Adipose tissue (tissue), 3 donors: Measurements from ENCODE around the gene SIX5. TPM values are rescaled to one million over a fixed set of nuclear protein-coding genes. Genes with fewer than 3 reads are reported as not detected.
"Not testable (repeated sequence)": the region's sequence is repeated elsewhere in the genome, so short reads cannot be mapped to it uniquely, and the experiment has no call there.

ENCODE experiments used
- H3K27ac ChIP-seq: one replicate; pipeline ENCODE4 v1.5.1; 2013; ENCODE audit warnings: low read depth, low read length
- WGBS, 3 donors: extraction: QIAGEN DNeasy Blood & Tissue Kit; methylation state at CpG; one replicate each; pipeline ENCODE4 v1.1.7; 2013; 5-methylcytosine and 5-hydroxymethylcytosine counted together
- polyA plus RNA-seq, 3 donors: library from polyadenylated mRNA; stranded (reverse); fragments of 200-250 nt; gene quantifications; one replicate each; pipeline ENCODE4 v1.2.3, GENCODE V29; 2013
- donor health status: healthy with polysubstance abuse.
- donor health status: Bipolar disorder and iron deficiency.
- donor health status: healthy.

SIX5 gene
- polyA plus RNA-seq, 3 donors = 19.7 to 33.3 (median 23.3) TPM

DNA sequence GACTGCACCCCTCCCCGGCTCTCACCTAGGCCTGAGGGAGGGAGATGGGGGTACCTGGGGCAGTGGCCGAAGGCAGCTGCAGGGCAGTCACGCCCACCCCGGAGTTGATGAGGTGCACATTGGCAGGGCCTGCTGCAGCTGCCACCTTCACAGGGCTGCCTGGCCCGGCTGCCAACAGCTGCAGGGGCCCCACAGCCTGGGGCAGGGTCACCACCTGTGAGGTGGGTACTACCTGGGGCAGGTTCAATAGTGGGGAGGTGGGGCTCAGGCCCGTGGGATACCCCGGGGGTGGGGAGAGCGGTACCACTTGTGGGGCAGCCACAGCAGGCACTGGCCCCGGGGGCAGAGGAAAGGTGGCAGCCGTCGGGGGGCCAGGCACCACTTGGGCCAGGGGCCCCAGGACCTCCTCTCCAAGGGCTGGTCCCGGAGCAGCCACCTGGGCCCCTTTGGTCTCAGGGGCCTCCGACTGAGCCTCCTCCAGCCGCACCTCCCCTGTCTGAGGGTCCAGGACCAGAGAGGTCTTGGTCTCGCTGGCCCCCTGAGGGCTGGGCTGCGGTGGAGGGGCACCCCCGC, 2.7 kb downstream of the SIX5 start:
- 42 to 74% (median 61%) methylated on average over 13 to 17 of the region's 17 CpGs for WGBS, 3 donors
- H3K27ac ChIP-seq = peak overlapping the region; percentile 73

DNA sequence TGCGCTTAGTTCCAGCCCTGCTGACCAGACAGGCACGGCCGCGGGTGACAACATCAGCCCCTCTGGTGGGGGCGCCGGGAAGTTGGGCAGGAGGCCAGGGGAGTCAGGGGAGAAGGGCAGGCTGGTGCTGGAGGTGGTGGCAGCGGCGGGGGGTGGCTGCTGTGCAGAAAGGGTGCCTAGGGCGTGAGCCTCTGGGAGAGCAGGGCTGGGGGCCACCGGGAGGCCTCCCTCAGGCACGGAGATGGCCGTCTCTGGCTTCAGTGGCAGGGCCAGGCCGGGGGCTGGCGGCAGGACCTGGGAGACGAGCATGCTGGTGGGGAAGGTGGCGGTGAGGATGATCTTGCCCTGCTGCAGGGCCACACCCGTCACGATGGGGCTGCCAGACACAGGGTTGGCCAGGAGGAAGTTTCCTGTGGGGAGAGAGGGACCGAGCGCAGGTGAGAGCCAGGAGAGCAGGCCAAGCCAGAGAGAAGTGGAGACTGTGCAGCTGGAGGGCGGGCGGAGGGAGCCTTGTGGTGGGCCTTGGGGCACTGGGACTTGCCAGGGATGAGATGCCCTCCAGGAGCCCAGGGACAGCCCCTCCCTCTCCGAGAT, 3.3 kb downstream of the SIX5 start:
- no peak overlapping the region for H3K27ac ChIP-seq
- WGBS, 3 donors = 50 to 82% (median 76%) methylated on average over 22 to 23 of the region's 23 CpGs

- WGBS, 3 donors = 41 to 72% (median 62%) methylated on average over 21 of the region's 21 CpGs
- H3K27ac ChIP-seq = no peak overlapping the region
Measured at GRCh38 chr19:45764945-45765701, 3.9 kb downstream of the SIX5 start.

- no peak overlapping the region for H3K27ac ChIP-seq
- 61 to 78% (median 66%) methylated on average over 6 of the region's 6 CpGs for WGBS, 3 donors
Measured at GRCh38 chr19:45764475-45764874, 4.6 kb downstream of the SIX5 start.

DNA sequence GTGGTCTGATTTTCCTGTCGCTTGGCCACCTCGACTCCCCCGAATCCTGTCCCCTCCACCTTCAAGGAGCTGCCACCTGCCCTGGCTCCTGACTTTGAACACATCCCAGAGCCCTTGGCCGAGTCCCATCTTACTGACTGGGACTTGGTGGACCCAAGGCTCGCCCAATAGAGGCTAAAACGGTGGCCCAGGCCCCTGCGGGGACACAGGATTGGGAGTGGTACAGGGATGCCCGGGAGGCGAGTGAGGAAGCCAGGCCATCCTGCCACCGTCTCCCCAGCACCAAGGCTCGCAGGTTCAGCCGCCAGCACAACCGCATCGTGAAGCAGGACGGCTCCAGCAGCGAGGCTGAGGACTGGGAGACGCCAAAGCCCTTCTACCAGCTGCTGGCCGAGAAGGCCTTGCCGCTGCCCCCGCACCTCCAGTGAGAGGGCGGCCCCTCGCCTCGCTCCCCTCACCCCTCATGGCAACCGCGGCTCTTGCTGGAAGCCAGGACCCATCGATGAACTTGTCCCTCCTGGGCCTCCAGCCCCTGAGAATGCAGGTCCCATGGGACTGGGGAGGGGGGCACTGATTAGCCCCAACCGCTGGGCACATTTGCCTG, 5.3 kb downstream of the SIX5 start:
- 44 to 60% (median 53%) methylated on average over 27 of the region's 27 CpGs for WGBS, 3 donors
- no peak overlapping the region for H3K27ac ChIP-seq

GRCh38 chr19:45762870-45763631, 6.0 kb downstream of the SIX5 start:
- WGBS, 3 donors = 85 to 91% (median 90%) methylated on average over 14 to 15 of the region's 15 CpGs
- H3K27ac ChIP-seq = no peak overlapping the region

- WGBS, 3 donors = 83 to 94% (median 87%) methylated on average over 16 to 17 of the region's 17 CpGs
- no peak overlapping the region for H3K27ac ChIP-seq
Measured at GRCh38 chr19:45761714-45762113, 7.3 kb downstream of the SIX5 start.

DNA sequence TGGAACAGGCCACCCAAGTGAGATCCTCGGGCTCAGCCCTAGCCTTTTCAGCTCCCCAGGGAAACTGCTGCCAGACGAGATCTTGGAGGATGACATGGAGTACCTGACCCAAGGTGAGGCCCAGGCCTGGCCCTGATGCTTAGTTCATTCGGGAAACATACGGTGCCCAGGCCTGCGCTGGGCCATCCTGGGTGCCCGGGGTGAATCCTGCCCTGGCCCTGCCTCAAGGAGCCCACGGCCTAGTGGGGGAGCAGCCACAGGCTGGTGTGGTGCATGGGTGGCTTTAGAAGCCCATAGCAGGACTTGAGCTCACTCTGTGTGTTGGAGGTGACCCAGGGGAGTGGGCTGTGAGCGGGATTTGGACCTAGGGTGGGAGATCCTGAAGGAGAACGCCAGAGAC, 10.1 kb downstream of the SIX5 start:
- WGBS, 3 donors = 81 to 92% (median 85%) methylated on average over 9 of the region's 9 CpGs
- no peak overlapping the region for H3K27ac ChIP-seq

- WGBS, 3 donors = 79 to 84% (median 80%) methylated on average over 9 of the region's 9 CpGs
Measured at GRCh38 chr19:45757695-45758094, 11.4 kb downstream of the SIX5 start.

GRCh38 chr19:45754323-45754722, 14.7 kb downstream of the SIX5 start:
- WGBS, 3 donors = 95 to 97% (median 96%) methylated on average over 8 of the region's 8 CpGs

More at GRCh38 chr19:45757695-45758094, 11.4 kb downstream of the SIX5 start:
- no peak overlapping the region for H3K27ac ChIP-seq

DNA sequence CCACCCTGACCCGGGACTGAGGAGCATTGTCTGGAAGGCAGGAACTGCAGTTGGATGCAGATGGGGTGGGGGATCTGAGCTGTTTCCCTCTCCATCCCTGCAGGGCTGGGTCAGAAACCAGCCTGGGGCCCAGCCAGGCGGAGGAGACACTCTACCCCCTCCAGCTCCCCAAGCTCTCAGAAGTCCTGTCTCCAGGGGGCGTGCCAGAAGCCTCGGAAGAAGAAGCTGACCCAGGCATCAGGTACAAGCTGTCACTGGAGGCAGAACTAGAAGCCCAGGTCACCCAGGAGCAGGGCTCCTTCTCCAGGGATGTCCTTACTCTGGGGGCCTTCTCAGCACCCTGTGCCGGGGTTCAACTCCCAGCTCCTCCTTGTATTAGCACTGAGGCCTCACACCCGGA, 15.5 kb downstream of the SIX5 start:
- no peak overlapping the region for H3K27ac ChIP-seq
- WGBS, 3 donors = 70 to 74% (median 73%) methylated on average over 6 of the region's 6 CpGs

More at GRCh38 chr19:45754323-45754722, 14.7 kb downstream of the SIX5 start:
- H3K27ac ChIP-seq = no peak overlapping the region

- H3K27ac ChIP-seq = no peak overlapping the region
- WGBS, 3 donors = 92 to 96% (median 93%) methylated on average over 12 of the region's 12 CpGs
Measured at GRCh38 chr19:45752639-45753038, 16.4 kb downstream of the SIX5 start.

DNA sequence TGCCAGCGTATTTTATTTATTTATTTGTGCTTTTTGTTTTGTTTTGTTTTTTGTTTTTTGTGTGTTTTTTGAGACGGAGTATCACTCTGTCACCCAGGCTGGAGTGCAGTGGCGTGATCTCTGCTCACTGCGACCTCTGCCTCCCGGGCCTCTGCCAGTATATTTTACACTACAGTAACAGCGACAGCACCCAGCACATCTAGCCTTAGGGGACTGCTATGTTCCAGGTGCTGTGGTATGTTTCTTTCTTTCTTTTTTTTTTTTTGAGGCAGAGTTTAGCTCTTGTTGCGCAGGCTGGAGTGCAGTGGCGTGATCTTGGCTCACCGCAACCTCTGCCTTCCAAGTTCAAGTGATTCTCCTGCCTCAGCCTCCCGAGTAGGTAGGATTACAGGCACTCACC, 17.6 kb downstream of the SIX5 start:
- WGBS, 3 donors = 89 to 92% (median 92%) methylated on average over 10 of the region's 10 CpGs
- not testable (repeated sequence) for H3K27ac ChIP-seq

GRCh38 chr19:45747513-45747912, 21.5 kb downstream of the SIX5 start:
- 77 to 83% (median 82%) methylated on average over 5 of the region's 5 CpGs for WGBS, 3 donors
- no peak overlapping the region for H3K27ac ChIP-seq

- H3K27ac ChIP-seq = no peak overlapping the region
- WGBS, 3 donors = 61 to 76% (median 68%) methylated on average over 5 of the region's 5 CpGs
Measured at GRCh38 chr19:45746866-45747265, 22.2 kb downstream of the SIX5 start.

DNA sequence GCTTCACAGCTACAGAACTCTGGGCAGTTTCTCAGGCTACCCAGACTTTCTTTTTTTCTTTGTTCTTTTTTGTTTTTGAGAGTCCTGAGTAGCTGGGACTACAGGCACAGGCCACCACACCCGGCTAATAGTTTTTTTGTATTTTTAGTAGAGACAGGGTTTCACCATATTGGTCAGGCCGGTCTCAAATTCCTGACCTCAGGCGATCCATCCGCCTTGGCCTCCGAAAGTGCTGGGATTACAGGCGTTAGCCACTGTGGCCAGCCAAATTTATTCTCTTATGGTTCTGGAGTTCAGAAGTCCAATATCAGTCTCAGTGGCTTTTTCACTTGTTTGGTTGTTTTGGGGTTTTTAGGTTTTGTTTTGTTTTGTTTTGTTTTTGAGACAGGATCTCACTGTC, 23.4 kb downstream of the SIX5 start:
- WGBS, 3 donors = 82 to 93% (median 87%) methylated on average over 6 of the region's 6 CpGs

GRCh38 chr19:45742969-45743368, 26.1 kb downstream of the SIX5 start:
- no peak overlapping the region for H3K27ac ChIP-seq
- 71 to 73% (median 72%) methylated on average over 4 of the region's 4 CpGs for WGBS, 3 donors

More for the DNA sequence above, 23.4 kb downstream of the SIX5 start:
- H3K27ac ChIP-seq = no peak overlapping the region
